ENCODE data around the gene BRIP1. TPM values are rescaled to one million over a fixed set of nuclear protein-coding genes. Genes with fewer than 3 reads are reported as not detected.
"Not testable (repeated sequence)": the region's sequence is repeated elsewhere in the genome, so short reads cannot be mapped to it uniquely, and the experiment has no call there.

Gene BRIP1
- total RNA-seq = 10 to 100 TPM; 24.1 to 24.3 TPM

GRCh38 chr17:61862975-61863800 lies at the start of gene BRIP1:
Gene BRIP1, minus strand, starts transcription at chr17:61863528. Its CDS starts 1,989 bp downstream, at chr17:61861539.
- Mint-ChIP-seq H3K27ac (peak within 1 kb of the TSS; percentile 90 to 96), H3K9me3 (no peaks in the 10 kb centered on the region), H3K36me3 (peaks cover 13 to 18% of the 10 kb centered on the region in 2 donors)
- DNase-seq (ENCODE audit: low spot score in 2 of 2) = peak; percentile 83 to 89
- ATAC-seq = peak; percentile 97

GRCh38 chr17:61908292-61909037 lies 45.1 kb upstream of the BRIP1 start:
- H3K27ac Mint-ChIP-seq = no peak overlapping the region
- H3K36me3 Mint-ChIP-seq = peaks cover 14 to 29% of the 10 kb centered on the region in 2 donors
- ATAC-seq = no peak

DNA sequence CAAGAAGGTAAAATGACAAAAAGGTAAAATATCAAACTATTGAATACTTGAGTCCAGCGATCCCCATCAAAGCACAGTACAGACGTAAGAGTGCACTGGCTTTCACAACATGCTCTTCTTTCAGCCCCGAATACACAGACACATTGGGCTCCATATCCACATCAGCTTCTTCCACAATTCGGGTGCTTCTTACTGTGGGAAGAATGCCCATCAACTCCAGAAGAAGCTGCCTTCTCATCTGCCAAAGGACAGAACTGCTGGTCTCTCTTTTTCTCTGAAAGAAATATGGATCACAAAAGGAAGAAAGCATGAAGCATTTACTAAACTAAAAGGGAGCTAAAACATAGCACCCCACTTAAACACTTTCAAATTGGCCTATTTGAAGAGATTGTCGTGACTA lies 44.0 kb upstream of the BRIP1 start:
- no peak for DNase-seq (ENCODE audit: low spot score in 2 of 2)
- H3K9me3 Mint-ChIP-seq = no peaks in the 10 kb centered on the region
- H3K36me3 Mint-ChIP-seq = peaks cover 14 to 34% of the 10 kb centered on the region in 2 donors
- no peak overlapping the region for H3K27ac Mint-ChIP-seq
- no peak for ATAC-seq

More at GRCh38 chr17:61908292-61909037, 45.1 kb upstream of the BRIP1 start:
- no peak for DNase-seq (ENCODE audit: low spot score in 2 of 2)
- H3K9me3 Mint-ChIP-seq = no peaks in the 10 kb centered on the region

GRCh38 chr17:61904094-61904710 lies 40.9 kb upstream of the BRIP1 start:
- Mint-ChIP-seq H3K9me3 (no peaks in the 10 kb centered on the region), H3K27ac (no peak overlapping the region), H3K36me3 (peaks cover 7 to 28% of the 10 kb centered on the region in 2 donors)
- ATAC-seq (peak in 1 of 2 donors; percentile 78), DNase-seq (ENCODE audit: low spot score in 2 of 2) (no peak)

- H3K36me3 Mint-ChIP-seq = peaks cover 7 to 28% of the 10 kb centered on the region in 2 donors
- H3K27ac Mint-ChIP-seq = no peak overlapping the region
- no peak for DNase-seq (ENCODE audit: low spot score in 2 of 2)
- H3K9me3 Mint-ChIP-seq = no peaks in the 10 kb centered on the region
- ATAC-seq = no peak
These were observed 39.9 kb upstream of the BRIP1 start for GRCh38 chr17:61903251-61903650.

- DNase-seq (ENCODE audit: low spot score in 2 of 2) (no peak), ATAC-seq (no peak)
- Mint-ChIP-seq H3K27ac (no peak overlapping the region), H3K9me3 (no peaks in the 10 kb centered on the region), H3K36me3 (peaks cover 0 to 13% of the 10 kb centered on the region in 2 donors)
These were observed 34.3 kb upstream of the BRIP1 start for GRCh38 chr17:61897548-61898180.

GRCh38 chr17:61895391-61895790 lies 32.1 kb upstream of the BRIP1 start:
- Mint-ChIP-seq H3K27ac (peak overlapping the region in 1 of 2 donors; percentile 85), H3K36me3 (peaks cover 0 to 5% of the 10 kb centered on the region in 2 donors)
- DNase-seq (ENCODE audit: low spot score in 2 of 2) = no peak

GRCh38 chr17:61894310-61894709 lies 31.0 kb upstream of the BRIP1 start:
- H3K27ac Mint-ChIP-seq; DNase-seq (ENCODE audit: low spot score in 2 of 2); H3K36me3 Mint-ChIP-seq; H3K9me3 Mint-ChIP-seq; ATAC-seq: not testable (repeated sequence)

More at GRCh38 chr17:61895391-61895790, 32.1 kb upstream of the BRIP1 start:
- no peak for ATAC-seq
- no peaks in the 10 kb centered on the region for H3K9me3 Mint-ChIP-seq

DNA sequence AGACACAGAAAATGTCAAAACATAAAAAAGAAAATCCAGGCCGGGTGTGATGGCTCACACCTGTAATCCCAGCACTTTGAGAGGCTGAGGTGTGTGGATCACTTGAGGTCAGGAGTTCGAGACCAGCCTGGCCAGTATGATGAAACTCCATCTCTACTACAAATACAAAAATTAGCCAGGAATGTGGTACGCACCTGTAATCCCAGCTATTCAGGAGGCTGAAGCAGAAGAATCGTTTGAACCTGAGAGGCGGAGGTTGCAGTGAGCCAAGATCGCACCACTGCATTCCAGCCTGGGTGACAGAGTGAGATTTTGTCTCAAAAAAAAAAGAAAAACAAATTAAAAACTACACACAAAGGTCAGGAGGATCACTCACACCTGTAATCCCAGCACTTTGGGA lies 24.4 kb upstream of the BRIP1 start:
- DNase-seq (ENCODE audit: low spot score in 2 of 2); ATAC-seq; H3K9me3 Mint-ChIP-seq: not testable (repeated sequence)
- H3K36me3 Mint-ChIP-seq = peaks cover 7 to 10% of the 10 kb centered on the region in 2 donors
- peak overlapping the region in 1 of 2 donors; percentile 44 for H3K27ac Mint-ChIP-seq

DNA sequence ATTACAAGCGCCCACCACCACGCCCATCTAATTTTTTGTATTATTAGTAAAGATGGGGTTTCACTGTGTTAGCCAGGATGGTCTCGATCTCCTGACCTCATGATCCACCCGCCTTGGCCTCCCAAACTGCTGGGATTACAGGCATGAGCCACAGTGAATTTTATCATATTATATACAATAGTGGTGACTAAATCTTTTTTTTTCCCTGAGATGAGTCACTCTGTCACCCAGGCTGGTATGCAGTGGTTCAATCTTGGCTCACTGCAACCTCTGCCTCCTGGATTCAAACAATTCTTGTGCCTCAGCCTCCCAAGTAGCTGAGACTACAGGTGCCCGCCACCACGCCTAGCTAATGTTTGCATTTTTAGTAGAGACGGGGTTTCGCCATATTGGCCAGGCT lies 22.5 kb upstream of the BRIP1 start:
- not testable (repeated sequence) for H3K9me3 Mint-ChIP-seq; H3K27ac Mint-ChIP-seq; DNase-seq (ENCODE audit: low spot score in 2 of 2); ATAC-seq
- H3K36me3 Mint-ChIP-seq = peaks cover 7 to 10% of the 10 kb centered on the region in 2 donors

DNA sequence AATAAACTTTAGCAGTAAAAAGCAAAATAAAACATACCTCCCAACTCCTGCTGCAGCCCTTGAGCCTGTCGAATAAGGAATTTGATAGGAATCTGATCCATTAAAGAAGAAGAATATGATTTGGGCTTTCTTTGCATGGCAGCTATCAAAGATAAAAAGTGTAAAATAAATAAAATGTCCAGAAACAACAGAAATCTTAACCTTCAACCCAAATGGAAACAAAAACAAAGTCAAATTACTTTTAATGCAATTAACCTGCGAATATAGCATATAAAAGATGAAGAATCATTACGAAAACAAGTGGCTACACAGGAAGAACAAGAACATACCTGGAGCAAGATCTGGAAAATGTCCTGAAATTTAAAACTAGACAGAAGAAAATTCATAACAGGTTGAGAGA lies 21.5 kb upstream of the BRIP1 start:
- no peak overlapping the region for H3K27ac Mint-ChIP-seq
- no peak for ATAC-seq
- no peaks in the 10 kb centered on the region for H3K9me3 Mint-ChIP-seq
- H3K36me3 Mint-ChIP-seq = peaks cover 7 to 10% of the 10 kb centered on the region in 2 donors
- DNase-seq (ENCODE audit: low spot score in 2 of 2) = no peak

- no peaks in the 10 kb centered on the region for H3K9me3 Mint-ChIP-seq
- H3K36me3 Mint-ChIP-seq = no peaks in the 10 kb centered on the region
- no peak for ATAC-seq
- DNase-seq (ENCODE audit: low spot score in 2 of 2) = no peak
- no peak overlapping the region for H3K27ac Mint-ChIP-seq
These were observed 17.3 kb upstream of the BRIP1 start for GRCh38 chr17:61880589-61881102.

GRCh38 chr17:61878984-61879612 lies 15.8 kb upstream of the BRIP1 start:
- Mint-ChIP-seq H3K36me3 (no peaks in the 10 kb centered on the region), H3K9me3 (no peaks in the 10 kb centered on the region), H3K27ac (no peak overlapping the region)
- DNase-seq (ENCODE audit: low spot score in 2 of 2) = no peak
- ATAC-seq = no peak

- H3K9me3 Mint-ChIP-seq = no peaks in the 10 kb centered on the region
- no peak for ATAC-seq
- no peaks in the 10 kb centered on the region for H3K36me3 Mint-ChIP-seq
- no peak for DNase-seq (ENCODE audit: low spot score in 2 of 2)
- H3K27ac Mint-ChIP-seq = no peak overlapping the region
These were observed 15.2 kb upstream of the BRIP1 start for GRCh38 chr17:61878520-61878919.

DNA sequence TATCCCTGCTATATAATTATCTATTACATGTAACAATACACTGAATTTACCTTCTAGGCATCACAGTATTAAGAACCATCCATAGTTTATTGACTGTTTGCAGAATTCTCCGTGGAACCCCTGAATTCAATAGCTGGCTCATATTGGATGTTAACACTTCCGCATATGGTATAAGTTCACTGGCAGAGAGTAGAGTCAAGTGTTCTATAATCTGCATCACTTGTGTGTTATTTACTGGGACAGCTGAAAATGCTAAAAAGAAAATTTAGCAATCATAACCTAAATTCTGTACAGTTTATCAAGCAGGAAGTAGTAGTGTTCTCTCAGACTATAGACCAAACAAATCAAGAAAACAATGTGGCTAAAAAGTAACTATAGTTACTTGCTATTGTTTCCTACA lies 14.5 kb upstream of the BRIP1 start:
- H3K36me3 Mint-ChIP-seq = no peaks in the 10 kb centered on the region

GRCh38 chr17:61875804-61876203 lies 12.5 kb upstream of the BRIP1 start:
- Mint-ChIP-seq H3K36me3 (no peaks in the 10 kb centered on the region), H3K27ac (peak overlapping the region in 1 of 2 donors; percentile 61), H3K9me3 (no peaks in the 10 kb centered on the region)
- ATAC-seq (no peak), DNase-seq (ENCODE audit: low spot score in 2 of 2) (no peak)

More for the DNA sequence above, 14.5 kb upstream of the BRIP1 start:
- ATAC-seq (no peak), DNase-seq (ENCODE audit: low spot score in 2 of 2) (no peak)
- Mint-ChIP-seq H3K9me3 (no peaks in the 10 kb centered on the region), H3K27ac (no peak overlapping the region)

All from activated naive CD4-positive, alpha-beta T cell treated with anti-CD3 and anti-CD28 coated beads, Interleukin-2, amount 50 U/mL, for 72 hours (primary cell).